Measurements from ENCODE around the gene COG2.

Gene COG2

GRCh38 chr1:230739564-230740290 lies 97.4 kb downstream of the COG2 start:
- H3K36me3 ChIP-seq: no peaks in the 10 kb centered on the region
- H3K4me3 ChIP-seq: no peak overlapping the region
- no peak for TF ChIP-seq CTCF (IDR thresholded peaks at IDR 0.05)
- no peak for DNase-seq
- no peaks in the 10 kb centered on the region for H3K9me3 ChIP-seq
- intact Hi-C loops (cut with DNase I; ENCODE audit: low total_unique reads): no loop called here
- no peak overlapping the region for H3K27ac ChIP-seq
- no peaks in the 10 kb centered on the region for H3K27me3 ChIP-seq
- H3K4me1 ChIP-seq: peaks cover 0 to 3% (median 0%) of the 10 kb centered on the region in 4 donors
